MM.1S (cell line): ENCODE results near the gene DISC1.

Experiments used
- DNase-seq: peaks from one replicate; pipeline ENCODE4 v3.0.0-alpha.2; 2015
- H2AFZ ChIP-seq: fragments of 300-600 bp; sonication (generic); 2 replicates; pipeline ENCODE4 v1.6.0; 2016; ENCODE audit warnings: antibody characterized with exemption, low read length
- H3F3A ChIP-seq: fragments of 300-600 bp; sonication (generic); 2 replicates; pipeline ENCODE4 v1.6.1; 2016; ENCODE audit warnings: mild to moderate bottlenecking, antibody characterized with exemption, low read length, moderate library complexity, mixed read lengths; ENCODE audit not compliant: insufficient read depth
- H3K27ac ChIP-seq: fragments of 300-600 bp; sonication (generic); 2 replicates; pipeline ENCODE4 v1.5.1; 2016; ENCODE audit warnings: mild to moderate bottlenecking, low read length
- H3K27me3 ChIP-seq: fragments of 300-600 bp; sonication (generic); replicated peaks from 2 replicates; pipeline ENCODE4 v1.6.0; 2016; ENCODE audit warnings: low read length; ENCODE audit not compliant: insufficient read depth
- H3K36me3 ChIP-seq: fragments of 300-600 bp; sonication (generic); replicated peaks from 2 replicates; pipeline ENCODE4 v1.6.1; 2016; ENCODE audit warnings: mild to moderate bottlenecking, low read length, mixed read lengths; ENCODE audit not compliant: insufficient read depth
- H3K4me1 ChIP-seq: fragments of 300-600 bp; sonication (generic); 2 replicates; pipeline ENCODE4 v1.6.1; 2016; ENCODE audit warnings: low read length, mixed read lengths
- H3K4me2 ChIP-seq: fragments of 300-600 bp; sonication (generic); 2 replicates; pipeline ENCODE4 v1.6.0; 2016; ENCODE audit warnings: low read depth, low read length
- H3K4me3 ChIP-seq: fragments of 300-600 bp; sonication (generic); 2 replicates; pipeline ENCODE4 v1.5.1; 2016; ENCODE audit warnings: low read length, mixed read lengths
- H3K79me2 ChIP-seq: fragments of 300-600 bp; sonication (generic); 2 replicates; pipeline ENCODE4 v1.6.1; 2016; ENCODE audit warnings: mixed run types, low read length, mixed read lengths
- H3K9ac ChIP-seq: fragments of 300-600 bp; sonication (generic); 2 replicates; pipeline ENCODE4 v1.6.1; 2016; ENCODE audit warnings: low read length, mixed read lengths
- H3K9me2 ChIP-seq: fragments of 300-600 bp; sonication (generic); replicated peaks from 2 replicates; pipeline ENCODE4 v1.6.1; 2016; ENCODE audit warnings: mild to moderate bottlenecking, low read length, mixed read lengths; ENCODE audit not compliant: insufficient read depth
- H3K9me3 ChIP-seq: fragments of 300-600 bp; sonication (generic); replicated peaks from 2 replicates; pipeline ENCODE4 v1.6.1; 2016; ENCODE audit warnings: mild to moderate bottlenecking, low read length, mixed read lengths; ENCODE audit not compliant: insufficient read depth
- H4K20me1 ChIP-seq: fragments of 300-600 bp; sonication (generic); 2 replicates; pipeline ENCODE4 v1.6.1; 2016; ENCODE audit warnings: mild to moderate bottlenecking, low read length, moderate library complexity, mixed read lengths; ENCODE audit not compliant: insufficient read depth
- CTCF ChIP-seq: fragments of 300-600 bp; sonication (generic); IDR thresholded peaks from 2 replicates; pipeline ENCODE4 v1.5.1; 2016; ENCODE audit warnings: antibody characterized with exemption, low read length, mixed read lengths
- EZH2 ChIP-seq: fragments of 300-600 bp; sonication (generic); optimal IDR thresholded peaks from 2 replicates; pipeline ENCODE3; 2017; ENCODE audit warnings: low read depth, mild to moderate bottlenecking, antibody characterized with exemption, low read length, mixed read lengths
- EZH2phosphoT487 ChIP-seq: fragments of 300-600 bp; sonication (generic); IDR thresholded peaks from 2 replicates; pipeline ENCODE4 v1.6.1; 2018; ENCODE audit warnings: antibody characterized with exemption, low read length

The DISC1 gene

DNA sequence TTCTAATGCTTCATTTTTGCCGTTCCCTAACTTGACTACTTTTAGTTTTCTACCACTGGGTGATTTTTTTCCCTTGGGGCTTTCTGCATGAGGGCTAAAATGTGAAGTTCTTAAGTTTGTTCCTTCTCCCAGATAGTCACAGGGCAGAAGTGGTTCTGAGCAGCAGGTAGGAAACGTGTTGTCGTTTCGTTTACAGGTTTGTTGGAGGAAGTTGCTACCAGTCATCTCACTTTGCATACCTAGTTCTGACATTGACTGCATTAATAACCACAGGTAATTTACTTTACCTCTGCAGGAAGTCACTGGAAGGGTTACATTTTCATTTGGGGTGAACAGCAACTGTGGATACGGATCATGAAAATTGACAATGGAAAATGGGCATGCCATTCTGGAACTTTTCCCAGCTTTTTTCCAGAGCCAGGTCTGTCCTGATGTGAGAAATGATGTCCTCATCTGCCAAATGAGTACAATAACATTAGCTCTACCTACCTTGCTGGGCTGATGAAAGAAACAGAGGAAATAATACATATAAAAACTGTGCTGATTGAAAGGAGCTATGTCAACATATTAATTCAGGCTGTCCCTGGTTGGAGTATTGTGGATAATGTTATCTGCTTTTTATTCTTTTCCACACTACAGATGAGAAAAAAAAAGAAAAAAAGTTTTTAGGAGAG is 94.2 kb downstream of the DISC1 start:
- Histone ChIP-seq H3K4me2 (no peak overlapping the region), H2AFZ (no peak overlapping the region), H3K4me3 (no peak overlapping the region), H3K36me3 (no peaks in the 10 kb centered on the region), H3K27ac (no peak overlapping the region), H4K20me1 (no peaks in the 10 kb centered on the region), H3K9ac (no peak overlapping the region), H3K9me2 (no peaks in the 10 kb centered on the region), H3K4me1 (no peaks in the 10 kb centered on the region), H3K27me3 (no peaks in the 10 kb centered on the region), H3F3A (no peaks in the 10 kb centered on the region), H3K9me3 (no peaks in the 10 kb centered on the region), H3K79me2 (no peaks in the 10 kb centered on the region)
- DNase-seq = no peak
- no peak for TF ChIP-seq EZH2phosphoT487
- no peak for TF ChIP-seq CTCF
- no peak for TF ChIP-seq EZH2

GRCh38 chr1:231721436-231721835 is 94.8 kb downstream of the DISC1 start:
- no peaks in the 10 kb centered on the region for H3F3A ChIP-seq
- H3K9ac ChIP-seq = no peak overlapping the region
- no peaks in the 10 kb centered on the region for H3K9me3 ChIP-seq
- H3K36me3 ChIP-seq = no peaks in the 10 kb centered on the region
- no peak overlapping the region for H3K4me3 ChIP-seq
- no peak for DNase-seq
- no peaks in the 10 kb centered on the region for H3K27me3 ChIP-seq
- no peaks in the 10 kb centered on the region for H3K9me2 ChIP-seq
- H4K20me1 ChIP-seq = no peaks in the 10 kb centered on the region
- no peaks in the 10 kb centered on the region for H3K79me2 ChIP-seq
- TF ChIP-seq EZH2 = no peak
- TF ChIP-seq CTCF = no peak
- no peak for TF ChIP-seq EZH2phosphoT487
- H3K4me1 ChIP-seq = no peaks in the 10 kb centered on the region
- no peak overlapping the region for H2AFZ ChIP-seq
- H3K27ac ChIP-seq = no peak overlapping the region
- no peak overlapping the region for H3K4me2 ChIP-seq

- TF ChIP-seq EZH2phosphoT487 = no peak
- no peak for TF ChIP-seq EZH2
- TF ChIP-seq CTCF = no peak
- Histone ChIP-seq H3K9me2 (no peaks in the 10 kb centered on the region), H3K27me3 (no peaks in the 10 kb centered on the region), H3K27ac (no peak overlapping the region), H3K79me2 (no peaks in the 10 kb centered on the region), H3K4me1 (no peaks in the 10 kb centered on the region), H3K4me2 (no peak overlapping the region), H3K9ac (no peak overlapping the region), H2AFZ (no peak overlapping the region), H4K20me1 (no peaks in the 10 kb centered on the region), H3F3A (no peaks in the 10 kb centered on the region), H3K9me3 (no peaks in the 10 kb centered on the region), H3K36me3 (no peaks in the 10 kb centered on the region), H3K4me3 (no peak overlapping the region)
- DNase-seq = no peak
Observed at GRCh38 chr1:231722356-231722755, 95.8 kb downstream of the DISC1 start.
